ENCODE data around the gene NCK2. TPM values are rescaled to one million over a fixed set of nuclear protein-coding genes. Genes with fewer than 3 reads are reported as not detected.
"Not testable (repeated sequence)": the region's sequence is repeated elsewhere in the genome, so short reads cannot be mapped to it uniquely, and the experiment has no call there.

Gene NCK2
- total RNA-seq, 1 experiment from 2014 or later = 0.30 TPM

- Histone ChIP-seq H3K9me3 (ENCODE audit: low read length) (no peaks in the 10 kb centered on the region; the same call in 1 of the 2 replicates), H3K4me3 (ENCODE audit: low read length) (no peak overlapping the region), H2AFZ (ENCODE audit: low read length) (no peak overlapping the region), H3K36me3 (ENCODE audit: insufficient read depth, low read length) (no peaks in the 10 kb centered on the region), H4K20me1 (ENCODE audit: insufficient read depth, low read depth, low read length) (no peaks in the 10 kb centered on the region), H3K9me2 (replicated peaks; ENCODE audit: insufficient read depth, low read length) (no peaks in the 10 kb centered on the region), H3K27me3 (ENCODE audit: low read length) (no peaks in the 10 kb centered on the region), H3K27ac (ENCODE audit: low read length) (no peak overlapping the region), H3K4me2 (ENCODE audit: low read depth, low read length, poor library complexity, severe bottlenecking) (no peak overlapping the region), H3K79me2 (ENCODE audit: low read length) (no peaks in the 10 kb centered on the region), H3K4me1 (ENCODE audit: low read length) (no peaks in the 10 kb centered on the region), H3K9ac (ENCODE audit: low read length) (no peak overlapping the region)
- no peak for DNase-seq
These were observed 151.5 kb downstream of the NCK2 start for GRCh38 chr2:105895990-105896764.

- Histone ChIP-seq H3K4me2 (ENCODE audit: low read depth, low read length, poor library complexity, severe bottlenecking) (no peak overlapping the region), H3K27me3 (ENCODE audit: low read length) (no peaks in the 10 kb centered on the region), H3K9me3 (ENCODE audit: low read length) (no peaks in the 10 kb centered on the region; the same call in 1 of the 2 replicates), H3K36me3 (ENCODE audit: insufficient read depth, low read length) (no peaks in the 10 kb centered on the region), H3K9me2 (replicated peaks; ENCODE audit: insufficient read depth, low read length) (no peaks in the 10 kb centered on the region), H3K27ac (ENCODE audit: low read length) (no peak overlapping the region), H4K20me1 (ENCODE audit: insufficient read depth, low read depth, low read length) (no peaks in the 10 kb centered on the region), H3K79me2 (ENCODE audit: low read length) (no peaks in the 10 kb centered on the region), H2AFZ (ENCODE audit: low read length) (no peak overlapping the region), H3K4me3 (ENCODE audit: low read length) (no peak overlapping the region), H3K9ac (ENCODE audit: low read length) (no peak overlapping the region), H3K4me1 (ENCODE audit: low read length) (no peaks in the 10 kb centered on the region)
- DNase-seq = no peak
These were observed 152.1 kb downstream of the NCK2 start for GRCh38 chr2:105896765-105897163.

GRCh38 chr2:105897694-105898093 is 153.0 kb downstream of the NCK2 start:
- H3K9me2 ChIP-seq (replicated peaks; ENCODE audit: insufficient read depth, low read length); H3K4me2 ChIP-seq (ENCODE audit: low read depth, low read length, poor library complexity, severe bottlenecking); H4K20me1 ChIP-seq (ENCODE audit: insufficient read depth, low read depth, low read length); H3K27ac ChIP-seq (ENCODE audit: low read length); H2AFZ ChIP-seq (ENCODE audit: low read length); H3K36me3 ChIP-seq (ENCODE audit: insufficient read depth, low read length); DNase-seq; H3K4me3 ChIP-seq (ENCODE audit: low read length); H3K4me1 ChIP-seq (ENCODE audit: low read length); H3K9ac ChIP-seq (ENCODE audit: low read length); H3K79me2 ChIP-seq (ENCODE audit: low read length); H3K9me3 ChIP-seq (ENCODE audit: low read length); H3K27me3 ChIP-seq (ENCODE audit: low read length): not testable (repeated sequence)

- H3K27me3 ChIP-seq (ENCODE audit: low read length) = no peaks in the 10 kb centered on the region
- H3K9me3 ChIP-seq (ENCODE audit: low read length) = no peaks in the 10 kb centered on the region; the same call in 1 of the 2 replicates
- H3K4me2 ChIP-seq (ENCODE audit: low read depth, low read length, poor library complexity, severe bottlenecking) = no peak overlapping the region
- no peak overlapping the region for H3K27ac ChIP-seq (ENCODE audit: low read length)
- H3K79me2 ChIP-seq (ENCODE audit: low read length) = no peaks in the 10 kb centered on the region
- H3K9ac ChIP-seq (ENCODE audit: low read length) = no peak overlapping the region
- H4K20me1 ChIP-seq (ENCODE audit: insufficient read depth, low read depth, low read length) = no peaks in the 10 kb centered on the region
- no peak overlapping the region for H3K4me3 ChIP-seq (ENCODE audit: low read length)
- DNase-seq = no peak
- H3K9me2 ChIP-seq (replicated peaks; ENCODE audit: insufficient read depth, low read length) = no peaks in the 10 kb centered on the region
- H3K36me3 ChIP-seq (ENCODE audit: insufficient read depth, low read length) = no peaks in the 10 kb centered on the region
- no peak overlapping the region for H2AFZ ChIP-seq (ENCODE audit: low read length)
- H3K4me1 ChIP-seq (ENCODE audit: low read length) = no peaks in the 10 kb centered on the region
These were observed 158.5 kb downstream of the NCK2 start for GRCh38 chr2:105903051-105903674.

GRCh38 chr2:105904938-105905337 is 160.2 kb downstream of the NCK2 start:
- Histone ChIP-seq H3K9me3 (ENCODE audit: low read length) (no peaks in the 10 kb centered on the region), H2AFZ (ENCODE audit: low read length) (no peak overlapping the region), H3K9ac (ENCODE audit: low read length) (no peak overlapping the region), H3K9me2 (replicated peaks; ENCODE audit: insufficient read depth, low read length) (no peaks in the 10 kb centered on the region), H3K27ac (ENCODE audit: low read length) (no peak overlapping the region), H3K79me2 (ENCODE audit: low read length) (no peaks in the 10 kb centered on the region), H3K36me3 (ENCODE audit: insufficient read depth, low read length) (no peaks in the 10 kb centered on the region), H3K4me2 (ENCODE audit: low read depth, low read length, poor library complexity, severe bottlenecking) (no peak overlapping the region), H3K4me1 (ENCODE audit: low read length) (no peaks in the 10 kb centered on the region), H4K20me1 (ENCODE audit: insufficient read depth, low read depth, low read length) (no peaks in the 10 kb centered on the region), H3K27me3 (ENCODE audit: low read length) (no peaks in the 10 kb centered on the region), H3K4me3 (ENCODE audit: low read length) (no peak overlapping the region)
- no peak for DNase-seq

- Histone ChIP-seq H3K4me2 (ENCODE audit: low read depth, low read length, poor library complexity, severe bottlenecking) (no peak overlapping the region), H3K79me2 (ENCODE audit: low read length) (no peaks in the 10 kb centered on the region), H3K27me3 (ENCODE audit: low read length) (no peaks in the 10 kb centered on the region), H3K4me1 (ENCODE audit: low read length) (no peaks in the 10 kb centered on the region), H3K9me2 (replicated peaks; ENCODE audit: insufficient read depth, low read length) (no peaks in the 10 kb centered on the region), H2AFZ (ENCODE audit: low read length) (no peak overlapping the region), H3K36me3 (ENCODE audit: insufficient read depth, low read length) (no peaks in the 10 kb centered on the region), H3K9me3 (ENCODE audit: low read length) (no peaks in the 10 kb centered on the region), H4K20me1 (ENCODE audit: insufficient read depth, low read depth, low read length) (no peaks in the 10 kb centered on the region), H3K4me3 (ENCODE audit: low read length) (no peak overlapping the region), H3K9ac (ENCODE audit: low read length) (no peak overlapping the region), H3K27ac (ENCODE audit: low read length) (no peak overlapping the region)
- no peak for DNase-seq
These were observed 161.8 kb downstream of the NCK2 start for GRCh38 chr2:105906481-105906880.

GRCh38 chr2:105907184-105907583 is 162.5 kb downstream of the NCK2 start:
- H4K20me1 ChIP-seq (ENCODE audit: insufficient read depth, low read depth, low read length) = no peaks in the 10 kb centered on the region
- H3K9me3 ChIP-seq (ENCODE audit: low read length) = no peaks in the 10 kb centered on the region
- H3K4me3 ChIP-seq (ENCODE audit: low read length) = no peak overlapping the region
- no peak overlapping the region for H3K4me2 ChIP-seq (ENCODE audit: low read depth, low read length, poor library complexity, severe bottlenecking)
- H3K27ac ChIP-seq (ENCODE audit: low read length) = no peak overlapping the region
- no peak overlapping the region for H3K9ac ChIP-seq (ENCODE audit: low read length)
- H3K27me3 ChIP-seq (ENCODE audit: low read length) = no peaks in the 10 kb centered on the region
- H3K4me1 ChIP-seq (ENCODE audit: low read length) = no peaks in the 10 kb centered on the region
- no peaks in the 10 kb centered on the region for H3K79me2 ChIP-seq (ENCODE audit: low read length)
- H2AFZ ChIP-seq (ENCODE audit: low read length) = no peak overlapping the region
- no peak for DNase-seq
- no peaks in the 10 kb centered on the region for H3K36me3 ChIP-seq (ENCODE audit: insufficient read depth, low read length)
- H3K9me2 ChIP-seq (replicated peaks; ENCODE audit: insufficient read depth, low read length) = no peaks in the 10 kb centered on the region

GRCh38 chr2:105909215-105909614 is 164.5 kb downstream of the NCK2 start:
- Histone ChIP-seq H3K9me3 (ENCODE audit: low read length) (no peaks in the 10 kb centered on the region), H3K4me2 (ENCODE audit: low read depth, low read length, poor library complexity, severe bottlenecking) (no peak overlapping the region), H3K9ac (ENCODE audit: low read length) (no peak overlapping the region), H3K36me3 (ENCODE audit: insufficient read depth, low read length) (no peaks in the 10 kb centered on the region), H3K4me1 (ENCODE audit: low read length) (no peaks in the 10 kb centered on the region), H4K20me1 (ENCODE audit: insufficient read depth, low read depth, low read length) (no peaks in the 10 kb centered on the region), H3K27me3 (ENCODE audit: low read length) (no peaks in the 10 kb centered on the region), H3K9me2 (replicated peaks; ENCODE audit: insufficient read depth, low read length) (no peaks in the 10 kb centered on the region), H2AFZ (ENCODE audit: low read length) (no peak overlapping the region), H3K79me2 (ENCODE audit: low read length) (no peaks in the 10 kb centered on the region), H3K4me3 (ENCODE audit: low read length) (no peak overlapping the region), H3K27ac (ENCODE audit: low read length) (no peak overlapping the region)
- no peak for DNase-seq
